Stimulated activated naive B cell treated with anti-CD40 and anti-IgM and Interleukin-4, amounts not matched to agents 10 μg/mL and 1 μg/mL and 100 μg/mL, for 72 hours (primary cell): ENCODE measurements around the gene PIP4K2A.
"Not testable (repeated sequence)": the region's sequence is repeated elsewhere in the genome, so short reads cannot be mapped to it uniquely, and the experiment has no call there.

Experiments
- ATAC-seq, 2 donors: fragments of 150-1000 bp; cut with Tn5 transposase; replicated peaks; 2 replicates each; pipeline ENCODE4 v1.10.0; 2021; ENCODE audit warnings: moderate library complexity in 1 of 2
- DNase-seq: peaks from one replicate; pipeline ENCODE4 v3.0.0; 2021
- H3K27ac Mint-ChIP-seq: one replicate; pipeline ENCODE4 v1.8.0; 2022; ENCODE audit warnings: mild to moderate bottlenecking, mixed read lengths
- H3K27me3 Mint-ChIP-seq, 2 donors: one replicate each; pipeline ENCODE4 v1.8.0; 2022; ENCODE audit warnings: mixed read lengths in 2 of 2
- H3K36me3 Mint-ChIP-seq, 2 donors: one replicate each; pipeline ENCODE4 v1.8.0; 2022; ENCODE audit warnings: mixed read lengths in 2 of 2, mild to moderate bottlenecking in 1 of 2
- H3K4me1 Mint-ChIP-seq, 2 donors: one replicate each; pipeline ENCODE4 v1.8.0; 2022; ENCODE audit warnings: mixed read lengths in 2 of 2, mild to moderate bottlenecking in 1 of 2
- H3K4me3 Mint-ChIP-seq, 2 donors: one replicate each; pipeline ENCODE4 v1.8.0; 2022; ENCODE audit warnings: mild to moderate bottlenecking in 2 of 2, mixed read lengths in 2 of 2, moderate library complexity in 1 of 2
- H3K9me3 Mint-ChIP-seq, 2 donors: one replicate each; pipeline ENCODE4 v1.8.0; 2022; ENCODE audit warnings: mixed read lengths in 2 of 2, mild to moderate bottlenecking in 1 of 2

Gene PIP4K2A

DNA sequence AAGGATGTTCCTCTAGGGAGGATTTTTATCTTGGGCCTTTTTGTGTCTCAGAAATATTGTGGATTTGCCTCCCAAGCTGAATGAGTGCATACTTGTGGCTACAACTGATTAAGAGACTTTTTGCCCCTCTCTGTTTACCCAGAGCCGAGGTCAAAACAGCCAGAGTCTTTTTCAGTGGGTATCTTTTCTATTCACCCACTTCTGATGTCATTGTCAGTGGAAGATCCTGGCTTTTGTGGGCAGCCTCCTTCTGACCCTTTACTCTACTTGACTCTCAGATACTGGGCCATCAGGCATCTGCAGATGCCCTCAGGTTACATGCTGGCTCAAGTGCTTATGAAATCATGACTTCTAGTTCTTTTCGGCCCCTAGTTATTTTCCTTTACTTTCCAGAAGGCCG is 19.6 kb upstream of the PIP4K2A start:
- Mint-ChIP-seq H3K36me3 (peaks cover 0 to 3% of the 10 kb centered on the region in 2 donors), H3K27ac (no peak overlapping the region), H3K27me3 (peaks cover 17 to 28% of the 10 kb centered on the region in 2 donors), H3K4me1 (no peaks in the 10 kb centered on the region), H3K4me3 (no peak overlapping the region), H3K9me3 (no peaks in the 10 kb centered on the region)
- ATAC-seq (no peak), DNase-seq (no peak)

- H3K36me3 Mint-ChIP-seq: no peaks in the 10 kb centered on the region
- no peak for DNase-seq
Measured at GRCh38 chr10:22727663-22728062, 13.3 kb upstream of the PIP4K2A start.

DNA sequence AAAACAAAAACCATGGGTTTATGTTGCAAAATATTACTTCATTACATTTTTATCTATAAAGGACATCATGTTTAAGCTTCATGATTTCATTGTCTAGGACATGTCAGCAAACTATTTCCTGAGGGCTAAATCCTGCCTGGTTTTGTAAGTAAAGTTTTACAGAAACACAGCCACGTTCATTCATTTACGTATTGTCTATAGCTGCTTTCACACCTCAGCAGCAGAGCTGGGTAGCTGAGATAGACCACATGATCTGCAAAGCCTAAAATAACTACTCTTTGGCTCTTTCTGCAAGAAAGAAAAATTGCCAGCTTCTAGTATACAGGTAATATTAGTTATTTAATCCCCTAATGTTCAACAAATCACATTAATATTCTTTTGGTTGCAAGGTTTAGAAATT is 12.7 kb upstream of the PIP4K2A start:
- Mint-ChIP-seq H3K4me3 (no peak overlapping the region), H3K36me3 (no peaks in the 10 kb centered on the region), H3K27me3 (peaks cover 12 to 23% of the 10 kb centered on the region in 2 donors), H3K4me1 (peaks cover 35 to 52% of the 10 kb centered on the region in 2 donors), H3K9me3 (no peaks in the 10 kb centered on the region), H3K27ac (no peak overlapping the region)
- DNase-seq: no peak
- ATAC-seq: no peak

More at GRCh38 chr10:22727663-22728062, 13.3 kb upstream of the PIP4K2A start:
- ATAC-seq: no peak
- H3K4me3 Mint-ChIP-seq: no peak overlapping the region
- peaks cover 13 to 28% of the 10 kb centered on the region in 2 donors for H3K27me3 Mint-ChIP-seq
- H3K27ac Mint-ChIP-seq: no peak overlapping the region
- no peaks in the 10 kb centered on the region for H3K9me3 Mint-ChIP-seq
- peaks cover 32 to 47% of the 10 kb centered on the region in 2 donors for H3K4me1 Mint-ChIP-seq

GRCh38 chr10:22724773-22725172 is 10.4 kb upstream of the PIP4K2A start:
- H3K4me3 Mint-ChIP-seq: no peak overlapping the region
- H3K9me3 Mint-ChIP-seq: no peaks in the 10 kb centered on the region
- peak overlapping the region; percentile 20 for H3K27ac Mint-ChIP-seq
- ATAC-seq: no peak
- no peak for DNase-seq
- H3K4me1 Mint-ChIP-seq: peaks cover 41 to 53% of the 10 kb centered on the region in 2 donors
- H3K36me3 Mint-ChIP-seq: no peaks in the 10 kb centered on the region
- H3K27me3 Mint-ChIP-seq: peaks cover 5 to 13% of the 10 kb centered on the region in 2 donors

DNA sequence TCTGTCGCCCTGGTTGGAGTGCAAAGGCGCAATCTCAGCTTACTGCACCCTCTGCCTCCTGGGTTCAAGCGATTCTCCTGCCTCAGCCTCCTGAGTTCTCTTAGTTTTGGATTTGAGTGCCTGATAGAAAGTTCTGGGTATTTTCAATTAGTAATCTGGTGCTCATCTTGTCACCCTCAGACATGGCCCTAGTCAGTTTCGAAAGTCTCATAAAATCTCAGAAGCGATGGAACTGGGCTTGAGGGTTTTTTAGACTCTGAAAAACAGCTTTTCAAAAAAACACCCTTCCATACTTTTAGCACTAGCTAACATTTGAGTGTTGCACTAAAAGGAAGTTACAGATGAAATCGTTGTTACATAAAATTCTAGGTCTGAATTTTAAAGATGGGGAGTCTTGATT is 9.4 kb upstream of the PIP4K2A start:
- ATAC-seq (peak; percentile 76 to 78), DNase-seq (peak; percentile 27)
- Mint-ChIP-seq H3K4me1 (peaks cover 41 to 54% of the 10 kb centered on the region in 2 donors), H3K27ac (peak overlapping the region; percentile 92), H3K36me3 (no peaks in the 10 kb centered on the region), H3K4me3 (peak overlapping the region; percentile 77 to 78), H3K27me3 (peaks cover 6 to 13% of the 10 kb centered on the region in 2 donors), H3K9me3 (no peaks in the 10 kb centered on the region)

- ATAC-seq: peak; percentile 85 to 89
- peak overlapping the region; percentile 77 to 78 for H3K4me3 Mint-ChIP-seq
Measured at GRCh38 chr10:22723343-22723779, 9.0 kb upstream of the PIP4K2A start.

GRCh38 chr10:22722626-22723169 is 8.3 kb upstream of the PIP4K2A start:
- ATAC-seq (peak in 1 of 2 donors; percentile 0), DNase-seq (no peak)
- H3K27ac Mint-ChIP-seq: peak overlapping the region; percentile 92
- peaks cover 3 to 8% of the 10 kb centered on the region in 2 donors for H3K27me3 Mint-ChIP-seq
- H3K4me1 Mint-ChIP-seq: peaks cover 37 to 48% of the 10 kb centered on the region in 2 donors
- no peaks in the 10 kb centered on the region for H3K36me3 Mint-ChIP-seq
- H3K9me3 Mint-ChIP-seq: no peaks in the 10 kb centered on the region
- peak overlapping the region; percentile 77 to 78 for H3K4me3 Mint-ChIP-seq

More at GRCh38 chr10:22723343-22723779, 9.0 kb upstream of the PIP4K2A start:
- Mint-ChIP-seq H3K4me1 (peaks cover 37 to 53% of the 10 kb centered on the region in 2 donors), H3K27me3 (peaks cover 8 to 9% of the 10 kb centered on the region in 2 donors), H3K27ac (peak overlapping the region; percentile 92), H3K36me3 (no peaks in the 10 kb centered on the region), H3K9me3 (no peaks in the 10 kb centered on the region)
- peak; percentile 71 for DNase-seq

DNA sequence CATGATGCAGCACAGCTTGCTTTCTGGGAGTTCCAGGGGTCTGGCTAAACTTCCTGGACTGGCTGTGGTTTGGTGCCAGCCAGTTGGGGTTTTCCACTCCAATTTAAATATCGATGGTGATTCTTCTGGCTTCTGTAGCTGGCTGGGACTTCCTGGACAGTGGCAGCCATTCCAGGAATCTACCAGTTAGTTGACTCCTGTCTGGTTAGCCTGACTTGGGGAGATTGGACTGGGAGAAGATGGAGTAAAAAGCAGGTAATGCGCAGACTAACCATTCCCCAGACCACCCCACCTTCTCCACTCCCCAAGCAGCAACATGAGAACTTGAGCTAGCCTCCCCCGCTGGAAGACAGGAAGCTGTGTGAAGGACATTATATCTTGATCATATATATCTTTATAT is 6.3 kb upstream of the PIP4K2A start:
- DNase-seq (no peak), ATAC-seq (no peak)
- H3K36me3 Mint-ChIP-seq: no peaks in the 10 kb centered on the region
- no peak overlapping the region for H3K4me3 Mint-ChIP-seq
- peaks cover 0 to 9% of the 10 kb centered on the region in 2 donors for H3K27me3 Mint-ChIP-seq
- no peak overlapping the region for H3K27ac Mint-ChIP-seq
- no peaks in the 10 kb centered on the region for H3K9me3 Mint-ChIP-seq
- H3K4me1 Mint-ChIP-seq: peaks cover 33 to 41% of the 10 kb centered on the region in 2 donors

- DNase-seq: no peak
- Mint-ChIP-seq H3K27me3 (peaks cover 4 to 9% of the 10 kb centered on the region in 2 donors), H3K36me3 (no peaks in the 10 kb centered on the region), H3K27ac (no peak overlapping the region), H3K4me3 (no peak overlapping the region), H3K9me3 (no peaks in the 10 kb centered on the region), H3K4me1 (peaks cover 29 to 36% of the 10 kb centered on the region in 2 donors)
- ATAC-seq: no peak
Measured at GRCh38 chr10:22719406-22720042, 5.1 kb upstream of the PIP4K2A start.

DNA sequence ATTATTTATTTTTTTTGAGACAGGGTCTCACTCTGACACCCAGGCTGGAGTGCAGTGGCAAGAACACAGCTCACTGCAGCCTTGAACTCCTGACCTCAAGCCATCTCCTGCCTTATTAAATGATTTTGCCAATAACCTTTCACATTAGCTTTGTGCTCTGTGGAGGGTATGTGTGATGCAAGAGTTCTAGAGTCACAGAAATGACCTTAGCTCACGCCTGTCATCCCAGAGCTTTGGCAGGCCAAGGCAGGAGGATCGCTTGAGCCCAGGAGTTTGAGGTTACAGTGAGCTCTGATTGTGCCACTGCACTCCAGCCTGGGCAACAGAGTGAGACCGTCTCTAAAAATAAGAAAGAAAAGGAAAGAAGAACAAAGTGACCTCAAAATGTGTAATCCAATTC is 4.3 kb upstream of the PIP4K2A start:
- H3K4me1 Mint-ChIP-seq: peaks cover 23 to 27% of the 10 kb centered on the region in 2 donors
- not testable (repeated sequence) for H3K9me3 Mint-ChIP-seq, H3K4me3 Mint-ChIP-seq, DNase-seq, H3K27ac Mint-ChIP-seq, H3K36me3 Mint-ChIP-seq, H3K27me3 Mint-ChIP-seq, ATAC-seq

GRCh38 chr10:22717728-22718127 is 3.4 kb upstream of the PIP4K2A start:
- Mint-ChIP-seq H3K27ac (no peak overlapping the region), H3K9me3 (no peaks in the 10 kb centered on the region)

GRCh38 chr10:22716943-22717342 is 2.6 kb upstream of the PIP4K2A start:
- ATAC-seq: no peak
- no peak overlapping the region for H3K27ac Mint-ChIP-seq
- no peaks in the 10 kb centered on the region for H3K9me3 Mint-ChIP-seq
- DNase-seq: no peak
- H3K4me3 Mint-ChIP-seq: no peak overlapping the region
- peaks cover 15 to 20% of the 10 kb centered on the region in 2 donors for H3K4me1 Mint-ChIP-seq
- H3K27me3 Mint-ChIP-seq: peaks cover 4 to 9% of the 10 kb centered on the region in 2 donors
- no peaks in the 10 kb centered on the region for H3K36me3 Mint-ChIP-seq

More at GRCh38 chr10:22717728-22718127, 3.4 kb upstream of the PIP4K2A start:
- H3K36me3 Mint-ChIP-seq: no peaks in the 10 kb centered on the region
- peaks cover 4 to 9% of the 10 kb centered on the region in 2 donors for H3K27me3 Mint-ChIP-seq
- no peak for DNase-seq
- H3K4me1 Mint-ChIP-seq: peaks cover 14 to 19% of the 10 kb centered on the region in 2 donors
- H3K4me3 Mint-ChIP-seq: no peak overlapping the region
- no peak for ATAC-seq

- Mint-ChIP-seq H3K4me3 (peak overlapping the region; percentile 82 to 92), H3K4me1 (peaks cover 18 to 37% of the 10 kb centered on the region in 2 donors), H3K27ac (peak overlapping the region; percentile 70), H3K9me3 (no peaks in the 10 kb centered on the region), H3K36me3 (peaks cover under 1 to 4% of the 10 kb centered on the region in 2 donors), H3K27me3 (peaks cover 4 to 9% of the 10 kb centered on the region in 2 donors)
- DNase-seq (no peak), ATAC-seq (no peak)
Measured at GRCh38 chr10:22715290-22715625, 880 bp upstream of the PIP4K2A start.

DNA sequence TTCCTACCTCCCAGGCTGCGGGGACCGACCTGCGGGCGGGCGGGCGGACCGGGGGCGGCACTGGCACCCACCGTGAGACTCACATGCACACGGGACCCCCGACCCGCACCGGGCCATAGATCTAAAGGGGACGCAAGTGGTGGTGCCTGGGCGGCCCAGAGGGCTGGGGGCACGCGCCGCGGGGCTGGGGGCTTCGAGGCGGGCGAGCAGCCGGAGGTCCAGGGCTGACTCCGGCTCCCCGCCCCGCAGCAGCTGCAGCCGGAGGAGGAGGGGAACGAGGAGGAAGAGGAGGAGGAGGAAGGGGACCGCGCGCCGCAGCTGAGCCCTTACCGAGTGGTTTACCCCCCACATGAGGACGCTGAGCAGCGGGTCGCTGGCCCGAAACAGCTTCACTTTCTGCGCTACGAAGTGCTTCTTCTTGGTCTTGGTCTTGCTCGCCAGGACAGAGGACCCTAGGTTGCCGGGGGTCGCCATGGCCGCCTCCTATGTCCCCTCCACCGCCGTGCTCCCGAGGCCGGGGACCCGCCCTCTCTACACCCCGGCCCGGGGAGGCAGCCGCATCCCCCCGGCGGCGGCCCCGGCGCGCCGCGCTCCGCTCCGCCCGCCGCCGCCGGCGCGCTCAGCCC is 412 bp downstream of the PIP4K2A start:
- ATAC-seq: peak; percentile 44 to 48
- Mint-ChIP-seq H3K4me1 (peaks cover 21 to 49% of the 10 kb centered on the region in 2 donors), H3K4me3 (peak overlapping the region; percentile 88 to 92), H3K9me3 (no peaks in the 10 kb centered on the region), H3K36me3 (peaks cover 3 to 7% of the 10 kb centered on the region in 2 donors), H3K27me3 (peaks cover 4 to 9% of the 10 kb centered on the region in 2 donors), H3K27ac (peak overlapping the region; percentile 59)
- no peak for DNase-seq
